A673 (cell line): ENCODE measurements around the gene GLRA3. TPM values are rescaled to one million over a fixed set of nuclear protein-coding genes. Genes with fewer than 3 reads are reported as not detected.

Experiments
- BruUV-seq: library from RNA; stranded (reverse); fragments of 400-500 nt; replicated peaks from 2 replicates; lab custom pipeline; 2021; lab: Mats Ljungman, UMichigan
- CTCF ChIA-PET: fragments of 300-600 bp; sonication (Branson Sonifier 250); formaldehyde crosslinking; loops from one replicate; lab custom pipeline; 2022; ENCODE audit warnings: antibody characterized with exemption; lab: Charles Lee
- POLR2A ChIA-PET: fragments of 300-600 bp; sonication (Branson Sonifier 250); formaldehyde crosslinking; loops from one replicate; lab custom pipeline; 2022; ENCODE audit warnings: antibody characterized with exemption; ENCODE audit not compliant: low non-redundant PET; lab: Charles Lee
- DNase-seq: peaks from one replicate; pipeline ENCODE4 v3.0.0-alpha.2; 2015; ENCODE audit warnings: low spot score
- H3K27ac ChIP-seq: fragments of 200-600 bp; sonication (generic); 2 replicates; pipeline ENCODE4 v1.5.1; 2016; ENCODE audit warnings: mixed run types, low read depth, mild to moderate bottlenecking, mixed read lengths, antibody characterized with exemption, low read length; ENCODE audit not compliant: poor library complexity, severe bottlenecking
- H3K27me3 ChIP-seq: fragments of 200-600 bp; sonication (generic); replicated peaks from 2 replicates; pipeline ENCODE4 v1.6.1; 2017; ENCODE audit warnings: mixed run types, low read depth, mild to moderate bottlenecking, mixed read lengths, antibody characterized with exemption, low read length; ENCODE audit not compliant: insufficient read depth, poor library complexity
- H3K36me3 ChIP-seq: fragments of 200-600 bp; sonication (generic); 2 replicates; pipeline ENCODE4 v1.6.1; 2016; ENCODE audit warnings: mixed run types, mild to moderate bottlenecking, mixed read lengths, antibody characterized with exemption, low read length; ENCODE audit not compliant: insufficient read depth, poor library complexity, severe bottlenecking
- H3K4me1 ChIP-seq: fragments of 200-600 bp; sonication (generic); 2 replicates; pipeline ENCODE4 v1.6.1; 2017; ENCODE audit warnings: mixed run types, mild to moderate bottlenecking, mixed read lengths, antibody characterized with exemption, low read length; ENCODE audit not compliant: insufficient read depth, poor library complexity, severe bottlenecking
- H3K4me3 ChIP-seq: fragments of 200-600 bp; sonication (generic); 2 replicates; pipeline ENCODE4 v1.5.1; 2016; ENCODE audit warnings: low read depth, mixed run types, mild to moderate bottlenecking, mixed read lengths, low read length; ENCODE audit not compliant: poor library complexity, severe bottlenecking
- H3K9me3 ChIP-seq: fragments of 200-600 bp; sonication (generic); 2 replicates; pipeline ENCODE4 v1.6.1; 2016; ENCODE audit warnings: mixed run types, low read depth, mild to moderate bottlenecking, mixed read lengths, antibody characterized with exemption, low read length; ENCODE audit not compliant: poor library complexity, severe bottlenecking
- EZH2 ChIP-seq: fragments of 200-600 bp; sonication (generic); IDR thresholded peaks from 2 replicates; pipeline ENCODE4 v1.6.1; 2017; ENCODE audit warnings: borderline replicate concordance, low read depth, mild to moderate bottlenecking, mixed read lengths, antibody characterized with exemption, low read length; ENCODE audit not compliant: poor library complexity, severe bottlenecking
- intact Hi-C: fragments of 100-400 bp; cut with micrococcal nuclease; formaldehyde crosslinking; loops from one replicate; pipeline ENCODE4 v1.10.0; 2022; ENCODE audit not compliant: unreplicated experiment
- total RNA-seq: library from RNA; stranded (reverse); gene quantifications from 2 replicates; pipeline ENCODE4 v1.2.3, GENCODE V29; 2021
- TF ChIP-seq, protein P1 (sequence below): fragments of 300-800, 200-600 bp; sonication (generic); conservative IDR thresholded peaks from 2 replicates; pipeline ENCODE4 v1.5.1; 2017; ENCODE audit warnings: low read depth, mild to moderate bottlenecking, antibody characterized with exemption, low read length, moderate library complexity, mixed read lengths

GLRA3 gene
- total RNA-seq, 1 experiment from 2014 or later, result 0.06 TPM

DNA sequence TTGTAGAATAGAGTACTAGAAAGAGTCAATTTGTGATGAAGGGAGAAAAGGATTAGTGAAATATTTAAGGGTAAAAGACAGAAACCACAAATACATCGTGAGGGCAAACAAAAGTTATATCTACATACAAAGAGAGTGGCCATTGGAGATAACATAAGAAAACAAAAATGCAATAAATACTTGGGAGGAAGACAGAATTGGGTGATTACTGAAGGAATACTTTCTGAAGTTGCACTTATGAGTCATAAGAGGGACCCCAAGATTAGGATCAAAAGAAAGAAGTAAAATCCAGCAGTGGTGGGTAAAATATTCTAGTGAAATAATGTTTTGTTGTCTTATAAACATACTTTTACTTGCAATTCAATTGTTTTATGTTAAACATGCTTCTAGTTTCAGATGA lies 53.7 kb downstream of the GLRA3 start:
- POLR2A ChIA-PET, result no interaction called here

DNA sequence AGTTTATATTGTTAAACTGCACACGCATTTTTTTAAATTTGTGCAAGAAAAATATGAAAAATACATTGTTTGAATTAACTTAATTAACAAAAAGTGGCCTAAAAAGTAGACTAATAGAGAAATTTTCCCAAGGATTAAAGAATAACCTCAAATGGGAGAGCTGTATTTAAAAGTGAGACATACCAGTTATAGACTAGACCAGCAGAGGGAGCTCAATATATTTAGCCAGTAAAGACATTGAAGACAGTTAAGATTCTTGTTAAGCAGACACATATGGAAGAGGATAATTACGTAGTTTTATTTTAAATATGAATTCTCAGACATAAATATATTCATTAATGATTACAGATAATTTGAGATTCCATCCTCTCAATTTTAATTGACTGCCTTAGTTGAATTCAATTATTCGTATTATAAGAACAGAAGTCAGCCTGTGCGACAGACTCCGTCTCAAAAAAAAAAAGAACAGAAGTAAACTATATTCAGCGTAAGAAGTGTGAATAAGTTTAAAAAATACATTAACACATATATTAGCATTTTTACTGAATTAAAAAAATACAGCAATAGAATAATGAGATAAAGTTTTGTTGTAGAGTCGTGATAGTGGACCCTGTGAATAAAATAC lies 64.8 kb downstream of the GLRA3 start:
- CTCF ChIA-PET, result interaction anchor here (0.5 to 1.5 kb wide), 5 partner anchors 12 to 1577 kb away, joined by 3 to 6 read pairs (median 3); no protein-coding TSS in a partner anchor
- Histone ChIP-seq H3K4me1 (no peaks in the 10 kb centered on the region), H3K4me3 (no peak overlapping the region), H3K27me3 (no peaks in the 10 kb centered on the region), H3K9me3 (no peaks in the 10 kb centered on the region), H3K27ac (no peak overlapping the region), H3K36me3 (no peaks in the 10 kb centered on the region)
- DNase-seq, result peak; percentile 61
- intact Hi-C loops, result loop anchor here (2.0 to 5.0 kb wide), 2 partner anchors 489 to 773 kb away; no protein-coding TSS in a partner anchor
- POLR2A ChIA-PET, result interaction anchor here (0.6 kb wide), 1 partner anchor 1416 kb away, joined by 3 read pairs; no protein-coding TSS in a partner anchor
- TF ChIP-seq, protein P1, sequence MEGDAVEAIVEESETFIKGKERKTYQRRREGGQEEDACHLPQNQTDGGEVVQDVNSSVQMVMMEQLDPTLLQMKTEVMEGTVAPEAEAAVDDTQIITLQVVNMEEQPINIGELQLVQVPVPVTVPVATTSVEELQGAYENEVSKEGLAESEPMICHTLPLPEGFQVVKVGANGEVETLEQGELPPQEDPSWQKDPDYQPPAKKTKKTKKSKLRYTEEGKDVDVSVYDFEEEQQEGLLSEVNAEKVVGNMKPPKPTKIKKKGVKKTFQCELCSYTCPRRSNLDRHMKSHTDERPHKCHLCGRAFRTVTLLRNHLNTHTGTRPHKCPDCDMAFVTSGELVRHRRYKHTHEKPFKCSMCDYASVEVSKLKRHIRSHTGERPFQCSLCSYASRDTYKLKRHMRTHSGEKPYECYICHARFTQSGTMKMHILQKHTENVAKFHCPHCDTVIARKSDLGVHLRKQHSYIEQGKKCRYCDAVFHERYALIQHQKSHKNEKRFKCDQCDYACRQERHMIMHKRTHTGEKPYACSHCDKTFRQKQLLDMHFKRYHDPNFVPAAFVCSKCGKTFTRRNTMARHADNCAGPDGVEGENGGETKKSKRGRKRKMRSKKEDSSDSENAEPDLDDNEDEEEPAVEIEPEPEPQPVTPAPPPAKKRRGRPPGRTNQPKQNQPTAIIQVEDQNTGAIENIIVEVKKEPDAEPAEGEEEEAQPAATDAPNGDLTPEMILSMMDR, result peak; percentile 82
- no peak for TF ChIP-seq EZH2
- BruUV-seq, result no TSS peak

More for the DNA sequence above, 53.7 kb downstream of the GLRA3 start:
- no peaks in the 10 kb centered on the region for H3K9me3 ChIP-seq
- H3K36me3 ChIP-seq, result no peaks in the 10 kb centered on the region
- intact Hi-C loops, result no loop called here
- DNase-seq, result no peak
- H3K4me1 ChIP-seq, result no peaks in the 10 kb centered on the region
- CTCF ChIA-PET, result no interaction called here
- no peaks in the 10 kb centered on the region for H3K27me3 ChIP-seq
- no TSS peak for BruUV-seq
- TF ChIP-seq, protein P1, result no peak
- TF ChIP-seq EZH2, result no peak
- no peak overlapping the region for H3K27ac ChIP-seq
- no peak overlapping the region for H3K4me3 ChIP-seq

DNA sequence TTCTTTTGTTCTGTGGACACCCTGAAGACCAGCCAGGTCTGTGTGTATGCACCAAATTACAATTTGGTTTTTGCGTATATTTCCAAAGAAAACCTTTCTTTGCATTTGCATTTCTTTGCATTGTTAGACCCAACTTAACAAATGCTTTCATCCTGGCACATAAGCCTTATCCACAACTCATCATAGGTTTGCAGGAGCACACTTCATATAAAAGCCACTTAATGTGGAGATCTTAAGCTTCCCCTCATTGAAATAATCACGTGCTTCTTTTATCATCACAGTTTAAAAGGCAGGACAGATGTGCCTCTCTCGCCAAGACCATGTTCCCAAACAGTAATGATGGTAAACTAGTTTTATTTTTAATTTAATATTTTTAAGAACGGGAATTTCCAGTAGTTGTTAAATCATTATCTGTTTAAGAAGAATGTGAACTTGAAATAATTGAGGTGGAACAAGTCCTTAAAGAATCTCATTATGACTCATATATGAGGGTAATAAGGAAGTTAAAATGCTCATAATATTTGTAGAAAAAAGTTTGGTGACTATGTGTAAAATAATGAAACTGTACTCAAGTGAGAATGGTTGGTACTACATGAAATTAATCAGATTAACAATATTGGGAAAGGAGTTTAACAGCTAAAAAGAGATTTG lies 65.5 kb downstream of the GLRA3 start:
- no peak for DNase-seq
- CTCF ChIA-PET, result interaction anchor here (0.5 to 1.5 kb wide), 5 partner anchors 11 to 1578 kb away, joined by 3 to 6 read pairs (median 3); no protein-coding TSS in a partner anchor
- BruUV-seq, result no TSS peak
- no peak for TF ChIP-seq EZH2
- TF ChIP-seq, protein P1, result no peak
- Histone ChIP-seq H3K4me1 (no peaks in the 10 kb centered on the region), H3K4me3 (no peak overlapping the region), H3K9me3 (no peaks in the 10 kb centered on the region), H3K27me3 (no peaks in the 10 kb centered on the region), H3K27ac (no peak overlapping the region), H3K36me3 (no peaks in the 10 kb centered on the region)
- POLR2A ChIA-PET, result interaction anchor here (0.6 kb wide), 1 partner anchor 1416 kb away, joined by 3 read pairs; no protein-coding TSS in a partner anchor
- intact Hi-C loops, result loop anchor here (2.0 to 5.0 kb wide), 2 partner anchors 489 to 774 kb away; no protein-coding TSS in a partner anchor
